KMS-11 (cell line): Measurements from ENCODE around the gene CDH26.

ENCODE experiments used
- H2AFZ ChIP-seq: fragments of 200-600 bp; sonication (generic); 2 replicates; pipeline ENCODE4 v1.6.1; 2016; ENCODE audit warnings: antibody characterized with exemption, mixed run types, low read depth
- H3K27ac ChIP-seq: fragments of 200-600 bp; sonication (generic); 2 replicates; pipeline ENCODE4 v1.6.1; 2016; ENCODE audit warnings: mild to moderate bottlenecking, mixed run types
- H3K27me3 ChIP-seq: fragments of 200-600 bp; sonication (generic); 2 replicates; pipeline ENCODE4 v1.6.1; 2017; ENCODE audit warnings: mild to moderate bottlenecking, low read depth, mixed run types, moderate library complexity; ENCODE audit not compliant: insufficient read depth
- H3K36me3 ChIP-seq: fragments of 200-600 bp; sonication (generic); 2 replicates; pipeline ENCODE4 v1.6.1; 2017; ENCODE audit warnings: mild to moderate bottlenecking, mixed run types; ENCODE audit not compliant: insufficient read depth
- H3K4me1 ChIP-seq: fragments of 200-600 bp; sonication (generic); 2 replicates; pipeline ENCODE4 v1.6.1; 2016; ENCODE audit warnings: mild to moderate bottlenecking, low read depth, mixed run types; ENCODE audit not compliant: poor library complexity, severe bottlenecking
- H3K4me2 ChIP-seq: fragments of 200-600 bp; sonication (generic); 2 replicates; pipeline ENCODE4 v1.7.0; 2016; ENCODE audit warnings: mild to moderate bottlenecking, mixed run types
- H3K4me3 ChIP-seq: fragments of 200-600 bp; sonication (generic); IDR thresholded peaks from 2 replicates; pipeline ENCODE4 v1.6.1; 2017; ENCODE audit warnings: low read depth, low read length, mixed read lengths; ENCODE audit not compliant: insufficient read depth
- H3K79me2 ChIP-seq: fragments of 200-600 bp; sonication (generic); 2 replicates; pipeline ENCODE4 v1.6.1; 2016; ENCODE audit warnings: low read depth, mixed run types; ENCODE audit not compliant: insufficient read depth
- H3K9ac ChIP-seq: fragments of 200-600 bp; sonication (generic); 2 replicates; pipeline ENCODE4 v1.6.1; 2016; ENCODE audit warnings: mild to moderate bottlenecking, mixed run types
- H4K20me1 ChIP-seq: fragments of 200-600 bp; sonication (generic); 2 replicates; pipeline ENCODE4 v1.6.1; 2016; ENCODE audit warnings: mild to moderate bottlenecking, mixed run types; ENCODE audit not compliant: insufficient read depth
- TF ChIP-seq, protein P1 (sequence below): fragments of 200-600 bp; sonication (generic); conservative IDR thresholded peaks from 2 replicates; pipeline ENCODE4 v1.6.1; 2017; ENCODE audit warnings: low read depth, mild to moderate bottlenecking, antibody characterized with exemption, low read length, moderate library complexity, mixed read lengths

CDH26 gene

DNA sequence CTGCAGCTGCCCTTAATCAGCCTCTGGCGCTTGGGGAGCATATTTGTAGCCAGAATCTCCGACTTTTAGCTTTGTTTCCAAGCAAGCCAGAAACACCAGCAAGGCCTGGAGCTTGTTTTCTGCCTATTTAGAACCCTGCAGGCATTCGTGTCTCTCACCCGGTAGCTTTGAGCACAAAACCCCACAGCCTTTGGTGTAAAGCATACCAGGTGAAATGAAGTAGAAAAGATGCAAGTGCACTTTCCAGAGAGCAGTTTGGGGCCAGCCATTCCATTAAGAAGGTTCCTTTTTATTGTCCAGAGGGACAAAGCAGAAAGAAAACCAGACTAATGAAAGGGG lies 17.3 kb upstream of the CDH26 start:
- H3K79me2 ChIP-seq: peaks cover 20% of the 10 kb centered on the region
- H4K20me1 ChIP-seq: no peaks in the 10 kb centered on the region
- H3K27me3 ChIP-seq: no peaks in the 10 kb centered on the region
- peak overlapping the region; percentile 57 for H3K4me2 ChIP-seq
- H2AFZ ChIP-seq: peak overlapping the region; percentile 83
- peak overlapping the region; percentile 88 for H3K9ac ChIP-seq
- TF ChIP-seq, protein P1, sequence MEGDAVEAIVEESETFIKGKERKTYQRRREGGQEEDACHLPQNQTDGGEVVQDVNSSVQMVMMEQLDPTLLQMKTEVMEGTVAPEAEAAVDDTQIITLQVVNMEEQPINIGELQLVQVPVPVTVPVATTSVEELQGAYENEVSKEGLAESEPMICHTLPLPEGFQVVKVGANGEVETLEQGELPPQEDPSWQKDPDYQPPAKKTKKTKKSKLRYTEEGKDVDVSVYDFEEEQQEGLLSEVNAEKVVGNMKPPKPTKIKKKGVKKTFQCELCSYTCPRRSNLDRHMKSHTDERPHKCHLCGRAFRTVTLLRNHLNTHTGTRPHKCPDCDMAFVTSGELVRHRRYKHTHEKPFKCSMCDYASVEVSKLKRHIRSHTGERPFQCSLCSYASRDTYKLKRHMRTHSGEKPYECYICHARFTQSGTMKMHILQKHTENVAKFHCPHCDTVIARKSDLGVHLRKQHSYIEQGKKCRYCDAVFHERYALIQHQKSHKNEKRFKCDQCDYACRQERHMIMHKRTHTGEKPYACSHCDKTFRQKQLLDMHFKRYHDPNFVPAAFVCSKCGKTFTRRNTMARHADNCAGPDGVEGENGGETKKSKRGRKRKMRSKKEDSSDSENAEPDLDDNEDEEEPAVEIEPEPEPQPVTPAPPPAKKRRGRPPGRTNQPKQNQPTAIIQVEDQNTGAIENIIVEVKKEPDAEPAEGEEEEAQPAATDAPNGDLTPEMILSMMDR: no peak
- H3K36me3 ChIP-seq: no peaks in the 10 kb centered on the region; the same call in 1 of the 2 replicates
- H3K4me1 ChIP-seq: peaks cover 23% of the 10 kb centered on the region
- peak overlapping the region; percentile 88 for H3K27ac ChIP-seq
- H3K4me3 ChIP-seq: peak overlapping the region; percentile 64

DNA sequence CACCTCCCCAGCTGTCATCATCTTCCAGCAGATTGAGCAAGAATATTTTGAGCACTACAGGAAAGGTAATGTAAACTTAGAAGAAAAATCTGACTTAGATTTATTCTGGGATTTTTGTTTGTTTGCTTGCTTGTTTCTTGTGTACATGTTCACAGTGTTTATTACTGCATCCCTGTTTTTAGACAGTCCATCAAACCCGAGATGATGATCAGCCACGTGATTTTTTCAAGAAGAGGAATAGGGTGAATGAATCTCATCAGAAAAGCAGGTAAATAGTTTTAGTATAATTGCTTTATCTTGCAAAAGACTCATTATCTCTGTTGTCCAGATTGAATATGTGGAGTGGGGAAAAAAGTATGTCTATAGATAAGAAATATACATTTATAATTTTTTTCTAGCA lies 16.0 kb upstream of the CDH26 start:
- H3K27ac ChIP-seq: no peak overlapping the region
- H3K79me2 ChIP-seq: peaks cover 20% of the 10 kb centered on the region
- TF ChIP-seq, protein P1: no peak
- H3K9ac ChIP-seq: no peak overlapping the region
- peaks cover 20% of the 10 kb centered on the region for H3K4me1 ChIP-seq
- H2AFZ ChIP-seq: no peak overlapping the region
- H3K36me3 ChIP-seq: no peaks in the 10 kb centered on the region; the same call in 1 of the 2 replicates
- no peak overlapping the region for H3K4me3 ChIP-seq
- no peaks in the 10 kb centered on the region for H3K27me3 ChIP-seq
- no peaks in the 10 kb centered on the region for H4K20me1 ChIP-seq
- peak overlapping the region; percentile 57; the same call in 1 of the 2 replicates for H3K4me2 ChIP-seq

DNA sequence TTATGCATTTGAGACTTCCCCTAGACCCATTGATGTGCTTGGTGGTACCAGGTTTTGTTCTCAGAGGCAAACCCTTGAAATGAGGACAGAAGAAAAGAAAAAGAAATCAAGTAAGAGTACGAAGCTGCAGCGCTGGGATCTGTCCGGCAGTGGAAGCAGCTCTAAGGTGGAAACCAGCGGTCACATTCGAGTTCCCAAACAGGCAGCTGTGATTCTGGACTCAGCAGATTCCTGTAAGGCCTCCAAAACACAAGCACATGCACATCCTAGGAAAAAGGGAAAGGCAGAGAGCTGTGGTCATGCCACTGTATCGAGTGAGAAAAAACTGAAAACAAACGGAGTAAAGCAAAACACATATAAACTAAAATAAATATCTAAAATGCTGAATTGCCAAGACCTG lies 13.5 kb upstream of the CDH26 start:
- no peak overlapping the region for H3K4me2 ChIP-seq
- H3K4me1 ChIP-seq: peaks cover 24% of the 10 kb centered on the region
- H3K79me2 ChIP-seq: peaks cover 17% of the 10 kb centered on the region; the same call in 1 of the 2 replicates
- H2AFZ ChIP-seq: no peak overlapping the region
- H3K27me3 ChIP-seq: no peaks in the 10 kb centered on the region
- H3K36me3 ChIP-seq: no peaks in the 10 kb centered on the region; the same call in 1 of the 2 replicates
- no peaks in the 10 kb centered on the region for H4K20me1 ChIP-seq
- no peak overlapping the region for H3K27ac ChIP-seq
- TF ChIP-seq, protein P1: no peak
- no peak overlapping the region for H3K4me3 ChIP-seq
- H3K9ac ChIP-seq: no peak overlapping the region

DNA sequence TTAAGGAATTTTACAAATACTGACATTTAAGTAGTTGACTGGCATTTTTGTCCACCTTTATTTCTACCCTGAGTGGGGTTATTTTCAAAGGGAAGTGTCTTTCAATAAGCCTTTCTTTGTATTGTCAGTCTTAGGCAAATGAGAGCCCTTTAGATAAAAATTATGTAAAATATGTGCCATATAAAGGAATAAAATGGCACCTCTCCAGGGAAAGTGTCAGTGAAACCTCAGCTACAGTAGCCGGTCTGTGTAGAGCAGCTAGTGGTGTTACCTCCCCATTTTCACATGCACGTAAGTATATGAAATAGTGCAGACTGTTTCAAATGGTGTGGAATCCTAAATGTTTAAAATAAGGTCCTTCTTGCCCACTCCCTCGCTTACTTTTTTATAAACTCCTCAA lies 13.0 kb upstream of the CDH26 start:
- Histone ChIP-seq H3K4me2 (no peak overlapping the region), H3K27ac (no peak overlapping the region), H3K4me1 (peaks cover 24% of the 10 kb centered on the region), H3K36me3 (no peaks in the 10 kb centered on the region; the same call in 1 of the 2 replicates), H3K27me3 (no peaks in the 10 kb centered on the region), H3K9ac (no peak overlapping the region), H2AFZ (no peak overlapping the region), H3K79me2 (peaks cover 17% of the 10 kb centered on the region; the same call in 1 of the 2 replicates), H3K4me3 (no peak overlapping the region), H4K20me1 (no peaks in the 10 kb centered on the region)
- TF ChIP-seq, protein P1: no peak

DNA sequence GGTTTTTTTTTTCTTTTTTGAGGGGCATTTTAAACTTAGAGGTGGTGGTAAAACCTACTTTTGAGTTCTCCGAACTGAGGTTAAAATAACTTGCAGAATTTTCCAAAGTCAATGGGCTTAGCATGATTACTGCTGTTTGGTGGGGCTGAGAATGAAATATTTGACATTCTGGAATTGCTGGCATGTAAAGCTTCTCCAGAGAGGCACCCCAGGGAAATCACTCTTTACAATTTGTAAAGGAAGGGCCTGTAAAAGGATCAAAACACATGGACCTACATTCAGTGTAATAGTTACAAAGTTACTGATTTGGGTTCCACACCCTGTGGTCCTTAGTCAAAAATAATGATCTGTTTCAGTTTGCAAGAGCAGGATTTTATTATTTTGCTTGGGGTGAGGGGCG lies 12.5 kb upstream of the CDH26 start:
- H3K79me2 ChIP-seq: peaks cover 17% of the 10 kb centered on the region; the same call in 1 of the 2 replicates
- H4K20me1 ChIP-seq: no peaks in the 10 kb centered on the region
- H2AFZ ChIP-seq: no peak overlapping the region
- TF ChIP-seq, protein P1: no peak
- H3K27ac ChIP-seq: no peak overlapping the region
- H3K4me1 ChIP-seq: peaks cover 24% of the 10 kb centered on the region
- H3K27me3 ChIP-seq: no peaks in the 10 kb centered on the region
- no peak overlapping the region for H3K4me2 ChIP-seq
- no peak overlapping the region for H3K4me3 ChIP-seq
- no peak overlapping the region for H3K9ac ChIP-seq
- H3K36me3 ChIP-seq: no peaks in the 10 kb centered on the region; the same call in 1 of the 2 replicates
